SK-N-SH (cell line): Measurements from ENCODE around the gene PYY. TPM values are rescaled to one million over a fixed set of nuclear protein-coding genes. Genes with fewer than 3 reads are reported as not detected.
"Not testable (repeated sequence)": the region's sequence is repeated elsewhere in the genome, so short reads cannot be mapped to it uniquely, and the experiment has no call there.

Experiments used
- CTCF ChIA-PET: fragments of 300-600, 350-600 bp; formaldehyde crosslinking; extraction: SDS; loops from one replicate; lab custom pipeline; 2021; lab: Yijun Ruan, JAX
- POLR2A ChIA-PET: fragments of 350-600 bp; sonication (Branson Sonifier 250); formaldehyde crosslinking; extraction: SDS; loops from one replicate; lab custom pipeline; 2020; ENCODE audit warnings: antibody characterized with exemption, inconsistent platforms; lab: Yijun Ruan, JAX
- DNase-seq: peaks from one replicate; pipeline ENCODE4 v3.0.0; 2012
- H2AFZ ChIP-seq: fragments of 200-600 bp; sonication (generic); 2 replicates; pipeline ENCODE4 v1.8.1; 2016; ENCODE audit warnings: antibody characterized with exemption, mild to moderate bottlenecking, low read depth
- H3F3A ChIP-seq: fragments of 200-600 bp; sonication (generic); replicated peaks from 2 replicates; pipeline ENCODE3; 2016; ENCODE audit warnings: antibody characterized with exemption, mild to moderate bottlenecking; ENCODE audit not compliant: insufficient read depth
- H3K27ac ChIP-seq, 2 experiments: fragments of 200-500 bp in 1 of 2; fragments of 200-600 bp in 1 of 2; sonication (Bioruptor generic) in 1 of 2; sonication (generic), shearing (Covaris generic) in 1 of 2; 2 replicates each; pipeline versions ENCODE4 v1.5.1 to v1.6.1; 2014 to 2016; ENCODE audit warnings: low read depth in 2 of 2, inconsistent platforms in 1 of 2, low read length in 1 of 2, mild to moderate bottlenecking in 1 of 2, mixed read lengths in 1 of 2
- H3K27me3 ChIP-seq: fragments of 200-600 bp; sonication (generic), shearing (Covaris generic); 2 replicates; pipeline ENCODE4 v1.6.1; 2016; ENCODE audit warnings: mixed run types; ENCODE audit not compliant: insufficient read depth
- H3K36me3 ChIP-seq, 2 experiments: fragments of 200-500 bp in 1 of 2; fragments of 200-600 bp in 1 of 2; sonication (Bioruptor generic) in 1 of 2; sonication (generic) in 1 of 2; replicated peaks in 1 of 2; 2 replicates each; pipeline versions ENCODE3 to v1.5.1; 2014 to 2016; ENCODE audit warnings: low read length in 1 of 2, mild to moderate bottlenecking in 1 of 2; ENCODE audit not compliant: insufficient read depth in 2 of 2, control insufficient read depth in 1 of 2
- H3K4me1 ChIP-seq, 2 experiments: fragments of 200-500 bp in 1 of 2; fragments of 200-600 bp in 1 of 2; sonication (Bioruptor generic) in 1 of 2; sonication (generic), shearing (Covaris generic) in 1 of 2; 2 replicates each; pipeline versions ENCODE4 v1.5.1 to v1.6.1; 2014 to 2016; ENCODE audit warnings: low read depth in 1 of 2, low read length in 1 of 2, mixed run types in 1 of 2; ENCODE audit not compliant: insufficient read depth in 2 of 2, control insufficient read depth in 1 of 2
- H3K4me2 ChIP-seq: fragments of 200-600 bp; sonication (generic), shearing (Covaris generic); 2 replicates; pipeline ENCODE4 v1.6.1; 2017; ENCODE audit warnings: mixed run types
- H3K4me3 ChIP-seq, 2 experiments: fragments of 200-500 bp in 1 of 2; fragments of 200-600 bp in 1 of 2; sonication (Bioruptor generic) in 1 of 2; sonication (generic), shearing (Covaris generic) in 1 of 2; 2 replicates each; pipeline versions ENCODE4 v1.5.1 to v1.8.1; 2014 to 2016; ENCODE audit warnings: low read depth in 2 of 2, inconsistent platforms in 1 of 2, low read length in 1 of 2, mild to moderate bottlenecking in 1 of 2, mixed read lengths in 1 of 2, moderate library complexity in 1 of 2
- H3K79me2 ChIP-seq: fragments of 200-600 bp; sonication (generic); 2 replicates; pipeline ENCODE4 v1.8.1; 2017; ENCODE audit warnings: mild to moderate bottlenecking; ENCODE audit not compliant: insufficient read depth
- H3K9ac ChIP-seq: fragments of 200-600 bp; sonication (generic); 2 replicates; pipeline ENCODE4 v1.6.1; 2017; ENCODE audit warnings: mixed run types
- H3K9me2 ChIP-seq: fragments of 200-600 bp; sonication (generic); 2 replicates; pipeline ENCODE4 v1.6.1; 2017; ENCODE audit warnings: mixed run types
- H3K9me3 ChIP-seq: fragments of 200-600 bp; sonication (generic); 2 replicates; pipeline ENCODE4 v1.6.1; 2017; ENCODE audit warnings: mixed run types, mild to moderate bottlenecking, moderate library complexity
- H4K20me1 ChIP-seq: fragments of 200-600 bp; sonication (generic); 2 replicates; pipeline ENCODE4 v1.6.1; 2017; ENCODE audit warnings: mild to moderate bottlenecking, mixed run types; ENCODE audit not compliant: insufficient read depth
- EZH2phosphoT487 ChIP-seq: fragments of 200-600 bp; sonication (generic); IDR thresholded peaks from 2 replicates; pipeline ENCODE4 v1.6.1; 2017; ENCODE audit warnings: low read depth, mixed run types, mild to moderate bottlenecking, antibody characterized with exemption, moderate library complexity, borderline replicate concordance
- FOXJ3 ChIP-seq: sonication (generic); formaldehyde crosslinking; IDR thresholded peaks from 2 replicates; pipeline ENCODE4 v1.5.1; 2020; ENCODE audit warnings: mild to moderate bottlenecking, missing genetic modification reagents
- GATA2 ChIP-seq: sonication (generic); formaldehyde crosslinking; IDR thresholded peaks from 2 replicates; pipeline ENCODE4 v1.5.0; 2020; ENCODE audit warnings: mild to moderate bottlenecking, missing genetic modification reagents
- JUND ChIP-seq: IDR thresholded peaks from 2 replicates; pipeline ENCODE4 v1.4.0; 2012
- MEF2A ChIP-seq: IDR thresholded peaks from 2 replicates; pipeline ENCODE4 v1.4.0; 2012; ENCODE audit warnings: low read depth, borderline replicate concordance
- NFIC ChIP-seq: IDR thresholded peaks from 2 replicates; pipeline ENCODE4 v1.4.0; 2012; ENCODE audit warnings: borderline replicate concordance
- RFX5 ChIP-seq: IDR thresholded peaks from 2 replicates; pipeline ENCODE4 v1.6.1; 2012; ENCODE audit warnings: mild to moderate bottlenecking, improper control_type of control experiment, low read length
- TAF1 ChIP-seq: IDR thresholded peaks from 2 replicates; pipeline ENCODE4 v1.6.1; 2012; ENCODE audit warnings: low read depth, mild to moderate bottlenecking, low read length, moderate library complexity, borderline replicate concordance
- YY1 ChIP-seq: IDR thresholded peaks from 2 replicates; pipeline ENCODE4 v1.4.0; 2012; ENCODE audit warnings: low read depth, mild to moderate bottlenecking
- WGBS: methylation state at CpG from one replicate; pipeline ENCODE4 v1.1.6; 2017; ENCODE audit warnings: low lambda C conversion rate; 5-methylcytosine and 5-hydroxymethylcytosine counted together
- polyA plus RNA-seq, 3 experiments: library from polyadenylated mRNA; depleted of rRNA; stranded (reverse); fragments of >200 nt; gene quantifications; 2 replicates each; pipeline ENCODE4 v1.2.3, GENCODE V29; 2012
- TF ChIP-seq, protein P1 (sequence below): fragments of 200-600 bp; sonication (generic); IDR thresholded peaks from 2 replicates; pipeline ENCODE4 v1.6.1; 2017; ENCODE audit warnings: antibody characterized with exemption, mild to moderate bottlenecking, moderate library complexity
- TF ChIP-seq, protein P2 (sequence below): fragments of 150-350 bp; IDR thresholded peaks from 2 replicates; pipeline ENCODE4 v1.6.1; 2016; ENCODE audit warnings: mild to moderate bottlenecking, low read depth, low read length
- TF ChIP-seq, protein P3 (sequence below): IDR thresholded peaks from 2 replicates; pipeline ENCODE4; 2012

PYY gene
- polyA plus RNA-seq, 1 of the 3 experiments (the other 2 are of a cell fraction), result 0.21 TPM

- TF ChIP-seq, protein P1, sequence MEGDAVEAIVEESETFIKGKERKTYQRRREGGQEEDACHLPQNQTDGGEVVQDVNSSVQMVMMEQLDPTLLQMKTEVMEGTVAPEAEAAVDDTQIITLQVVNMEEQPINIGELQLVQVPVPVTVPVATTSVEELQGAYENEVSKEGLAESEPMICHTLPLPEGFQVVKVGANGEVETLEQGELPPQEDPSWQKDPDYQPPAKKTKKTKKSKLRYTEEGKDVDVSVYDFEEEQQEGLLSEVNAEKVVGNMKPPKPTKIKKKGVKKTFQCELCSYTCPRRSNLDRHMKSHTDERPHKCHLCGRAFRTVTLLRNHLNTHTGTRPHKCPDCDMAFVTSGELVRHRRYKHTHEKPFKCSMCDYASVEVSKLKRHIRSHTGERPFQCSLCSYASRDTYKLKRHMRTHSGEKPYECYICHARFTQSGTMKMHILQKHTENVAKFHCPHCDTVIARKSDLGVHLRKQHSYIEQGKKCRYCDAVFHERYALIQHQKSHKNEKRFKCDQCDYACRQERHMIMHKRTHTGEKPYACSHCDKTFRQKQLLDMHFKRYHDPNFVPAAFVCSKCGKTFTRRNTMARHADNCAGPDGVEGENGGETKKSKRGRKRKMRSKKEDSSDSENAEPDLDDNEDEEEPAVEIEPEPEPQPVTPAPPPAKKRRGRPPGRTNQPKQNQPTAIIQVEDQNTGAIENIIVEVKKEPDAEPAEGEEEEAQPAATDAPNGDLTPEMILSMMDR, result no peak
- TF ChIP-seq TAF1, result no peak
- TF ChIP-seq EZH2phosphoT487, result no peak
- TF ChIP-seq RFX5, result no peak
Measured at GRCh38 chr17:43931062-43931571, 22.6 kb downstream of the PYY start (continued).

- H3K9me3 ChIP-seq, result no peaks in the 10 kb centered on the region
- no peaks in the 10 kb centered on the region for H4K20me1 ChIP-seq
- ChIA-PET POLR2A (no interaction called here), CTCF (interaction anchor here (2.2 to 11.3 kb wide), 2 partner anchors 15 to 20 kb away, joined by 6 to 60 read pairs; partner anchors contain the start of gene MPP2)
- H3K79me2 ChIP-seq, result no peaks in the 10 kb centered on the region
- H3K9ac ChIP-seq, result no peak overlapping the region
- no peaks in the 10 kb centered on the region; a peak in 1 of 4 replicates for H3K4me1 ChIP-seq
- 71% methylated on average over 1 of the region's 1 CpG for WGBS
- no peak overlapping the region for H2AFZ ChIP-seq
- H3K27ac ChIP-seq, result no peak overlapping the region
- no peak for DNase-seq
- H3F3A ChIP-seq, result no peaks in the 10 kb centered on the region
- TF ChIP-seq, protein P2, sequence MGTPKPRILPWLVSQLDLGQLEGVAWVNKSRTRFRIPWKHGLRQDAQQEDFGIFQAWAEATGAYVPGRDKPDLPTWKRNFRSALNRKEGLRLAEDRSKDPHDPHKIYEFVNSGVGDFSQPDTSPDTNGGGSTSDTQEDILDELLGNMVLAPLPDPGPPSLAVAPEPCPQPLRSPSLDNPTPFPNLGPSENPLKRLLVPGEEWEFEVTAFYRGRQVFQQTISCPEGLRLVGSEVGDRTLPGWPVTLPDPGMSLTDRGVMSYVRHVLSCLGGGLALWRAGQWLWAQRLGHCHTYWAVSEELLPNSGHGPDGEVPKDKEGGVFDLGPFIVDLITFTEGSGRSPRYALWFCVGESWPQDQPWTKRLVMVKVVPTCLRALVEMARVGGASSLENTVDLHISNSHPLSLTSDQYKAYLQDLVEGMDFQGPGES, result no peak
- TF ChIP-seq, protein P3, sequence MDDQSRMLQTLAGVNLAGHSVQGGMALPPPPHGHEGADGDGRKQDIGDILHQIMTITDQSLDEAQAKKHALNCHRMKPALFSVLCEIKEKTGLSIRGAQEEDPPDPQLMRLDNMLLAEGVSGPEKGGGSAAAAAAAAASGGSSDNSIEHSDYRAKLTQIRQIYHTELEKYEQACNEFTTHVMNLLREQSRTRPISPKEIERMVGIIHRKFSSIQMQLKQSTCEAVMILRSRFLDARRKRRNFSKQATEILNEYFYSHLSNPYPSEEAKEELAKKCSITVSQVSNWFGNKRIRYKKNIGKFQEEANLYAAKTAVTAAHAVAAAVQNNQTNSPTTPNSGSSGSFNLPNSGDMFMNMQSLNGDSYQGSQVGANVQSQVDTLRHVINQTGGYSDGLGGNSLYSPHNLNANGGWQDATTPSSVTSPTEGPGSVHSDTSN, result no peak
- TF ChIP-seq YY1, result no peak
- no peak for TF ChIP-seq JUND
- TF ChIP-seq MEF2A, result no peak
- no peak for TF ChIP-seq GATA2 (CRISPR knock-in tag)
- TF ChIP-seq, protein P1, result no peak
- TF ChIP-seq NFIC, result no peak
- no peak for TF ChIP-seq FOXJ3 (CRISPR knock-in tag)
- H3K27me3 ChIP-seq, result peaks cover 14% of the 10 kb centered on the region; the same call in 1 of the 2 replicates
- no peak overlapping the region for H3K4me2 ChIP-seq
- H3K4me3 ChIP-seq, result no peak overlapping the region
- no peaks in the 10 kb centered on the region for H3K36me3 ChIP-seq
- no peaks in the 10 kb centered on the region for H3K9me2 ChIP-seq
Measured at GRCh38 chr17:43928609-43929008, 25.1 kb downstream of the PYY start.

DNA sequence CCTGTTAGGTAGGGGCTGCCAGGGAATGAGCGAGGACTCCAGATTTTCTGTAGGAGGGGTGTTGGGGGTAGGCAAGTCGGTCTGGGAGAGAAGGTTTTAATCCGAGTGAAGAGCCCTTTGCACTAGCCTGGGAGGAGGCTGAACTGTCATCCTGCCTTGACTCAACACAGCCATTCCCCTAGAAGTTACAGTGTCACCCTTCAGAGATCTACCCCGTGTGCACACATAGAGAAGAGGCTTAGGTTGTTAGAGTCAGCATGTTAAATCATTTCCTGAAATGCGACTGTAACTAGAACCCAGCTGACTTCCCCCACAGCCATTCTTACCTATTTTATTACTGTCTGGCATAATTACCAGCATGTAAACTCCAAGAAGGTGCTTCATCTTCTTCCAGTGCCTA, 25.8 kb downstream of the PYY start:
- CTCF ChIA-PET, result interaction anchor here (2.2 to 11.3 kb wide), 2 partner anchors 16 to 19 kb away, joined by 6 to 60 read pairs; partner anchors contain the start of gene MPP2
- H3K9me3 ChIP-seq, H3F3A ChIP-seq, H2AFZ ChIP-seq, H3K27ac ChIP-seq, H3K36me3 ChIP-seq, POLR2A ChIA-PET, H3K9me2 ChIP-seq, H3K4me2 ChIP-seq, H3K4me1 ChIP-seq, DNase-seq, H3K79me2 ChIP-seq, H3K4me3 ChIP-seq, H4K20me1 ChIP-seq, H3K9ac ChIP-seq: not testable (repeated sequence)
- H3K27me3 ChIP-seq, result peaks cover 14% of the 10 kb centered on the region; the same call in 1 of the 2 replicates
- 67% methylated on average over 5 of the region's 5 CpGs for WGBS
